HEK293 (cell line): Measurements from ENCODE around the gene GNAT1.

Experiments used
- BCL11A ChIP-seq: fragments of 450-650 bp; formaldehyde crosslinking; IDR thresholded peaks from 2 replicates; pipeline ENCODE4 v1.5.1; 2016; ENCODE audit warnings: low read depth, missing biosample characterization, missing genetic modification characterization
- GFI1B ChIP-seq: fragments of 450-650 bp; formaldehyde crosslinking; IDR thresholded peaks from 2 replicates; pipeline ENCODE4 v1.5.1; 2016; ENCODE audit warnings: missing biosample characterization, missing genetic modification characterization
- HIC1 ChIP-seq: fragments of 450-650 bp; formaldehyde crosslinking; IDR thresholded peaks from 2 replicates; pipeline ENCODE4 v1.5.1; 2016; ENCODE audit warnings: missing biosample characterization, missing genetic modification characterization
- HOXC10 ChIP-seq: sonication (generic); formaldehyde crosslinking; IDR thresholded peaks from 2 replicates; pipeline ENCODE4 v1.8.1; 2023; ENCODE audit warnings: mild to moderate bottlenecking, missing genetic modification reagents
- IKZF3 ChIP-seq: fragments of 450-650 bp; IDR thresholded peaks from 2 replicates; pipeline ENCODE4 v1.5.0; 2018; ENCODE audit warnings: missing biosample characterization, mild to moderate bottlenecking, missing genetic modification characterization, moderate library complexity
- KLF16 ChIP-seq: fragments of 450-650 bp; formaldehyde crosslinking; IDR thresholded peaks from 2 replicates; pipeline ENCODE4 v1.5.1; 2017; ENCODE audit warnings: missing biosample characterization, missing genetic modification characterization
- PBX3 ChIP-seq: sonication (generic); formaldehyde crosslinking; IDR thresholded peaks from 2 replicates; pipeline ENCODE4 v1.8.1; 2022; ENCODE audit warnings: mild to moderate bottlenecking, moderate library complexity, missing genetic modification reagents
- SCRT2 ChIP-seq: fragments of 450-650 bp; formaldehyde crosslinking; IDR thresholded peaks from 2 replicates; pipeline ENCODE4 v1.5.1; 2016; ENCODE audit warnings: missing biosample characterization, missing genetic modification characterization
- SP7 ChIP-seq: fragments of 450-650 bp; formaldehyde crosslinking; IDR thresholded peaks from 2 replicates; pipeline ENCODE4 v1.5.1; 2016; ENCODE audit warnings: missing biosample characterization, missing genetic modification characterization
- TCF7L2 ChIP-seq: IDR thresholded peaks from 2 replicates; pipeline ENCODE4 v1.6.1; 2011; ENCODE audit warnings: low read depth, mild to moderate bottlenecking, inconsistent platforms, low read length, moderate library complexity, borderline replicate concordance
- WT1 ChIP-seq: fragments of 450-650 bp; formaldehyde crosslinking; IDR thresholded peaks from 2 replicates; pipeline ENCODE4 v1.5.1; 2016; ENCODE audit warnings: missing biosample characterization, missing genetic modification characterization
- ZNF148 ChIP-seq: fragments of 450-650 bp; formaldehyde crosslinking; IDR thresholded peaks from 2 replicates; pipeline ENCODE4 v1.5.0; 2017; ENCODE audit warnings: missing biosample characterization, missing genetic modification characterization, borderline replicate concordance
- ZNF174 ChIP-seq: fragments of 450-650 bp; formaldehyde crosslinking; IDR thresholded peaks from 2 replicates; pipeline ENCODE4 v1.5.0; 2017; ENCODE audit warnings: missing biosample characterization, mild to moderate bottlenecking, missing genetic modification characterization
- ZNF2 ChIP-seq: fragments of 450-650 bp; formaldehyde crosslinking; IDR thresholded peaks from 2 replicates; pipeline ENCODE4 v1.5.1; 2016; ENCODE audit warnings: missing biosample characterization, missing genetic modification characterization
- ZNF280D ChIP-seq: fragments of 450-650 bp; formaldehyde crosslinking; IDR thresholded peaks from 2 replicates; pipeline ENCODE4 v1.5.1; 2016; ENCODE audit warnings: missing biosample characterization, missing genetic modification characterization
- ZNF324 ChIP-seq: fragments of 450-650 bp; formaldehyde crosslinking; IDR thresholded peaks from 2 replicates; pipeline ENCODE4 v1.5.1; 2016; ENCODE audit warnings: missing biosample characterization, missing genetic modification characterization
- ZNF549 ChIP-seq: fragments of 450-650 bp; IDR thresholded peaks from 2 replicates; pipeline ENCODE4 v1.5.1; 2018; ENCODE audit warnings: missing biosample characterization, missing genetic modification characterization, mild to moderate bottlenecking, inconsistent platforms, moderate library complexity
- ZNF791 ChIP-seq: fragments of 450-650 bp; formaldehyde crosslinking; IDR thresholded peaks from 2 replicates; pipeline ENCODE4 v1.5.1; 2016; ENCODE audit warnings: missing biosample characterization, missing genetic modification characterization
- ZNF792 ChIP-seq: fragments of 450-650 bp; formaldehyde crosslinking; IDR thresholded peaks from 2 replicates; pipeline ENCODE4 v1.5.1; 2016; ENCODE audit warnings: missing biosample characterization, missing genetic modification characterization
- ZSCAN23 ChIP-seq: fragments of 450-650 bp; formaldehyde crosslinking; IDR thresholded peaks from 2 replicates; pipeline ENCODE4 v1.5.1; 2016; ENCODE audit warnings: missing biosample characterization, missing genetic modification characterization

Gene GNAT1

GRCh38 chr3:50166620-50167019 lies 24.8 kb upstream of the GNAT1 start (continued):
- TF ChIP-seq ZNF280D (tag by site-specific recombination) (no peak), SCRT2 (peak; percentile 55; the same call in 1 of the 2 replicates), SP7 (tag by site-specific recombination) (no peak; the same call in 1 of the 2 replicates), ZSCAN23 (tag by site-specific recombination) (no peak), GFI1B (tag by site-specific recombination) (no peak), IKZF3 (tag by site-specific recombination) (no peak), KLF16 (tag by site-specific recombination) (0 out of 2 replicates have a peak, but pooled peaks have one; percentile 33), WT1 (tag by site-specific recombination) (peak; percentile 90), BCL11A (tag by site-specific recombination) (no peak), ZNF791 (tag by site-specific recombination) (no peak), TCF7L2 (no peak), ZNF324 (tag by site-specific recombination) (no peak), ZNF148 (tag by site-specific recombination) (no peak), ZNF2 (tag by site-specific recombination) (no peak), ZNF174 (no peak), PBX3 (no peak), HOXC10 (CRISPR knock-in tag) (no peak), ZNF549 (tag by site-specific recombination) (no peak), HIC1 (tag by site-specific recombination) (no peak), ZNF792 (tag by site-specific recombination) (no peak)
